COLO668 (cell line): Measurements from ENCODE around the gene FRAS1.
"Not testable (repeated sequence)": the region's sequence is repeated elsewhere in the genome, so short reads cannot be mapped to it uniquely, and the experiment has no call there.

Experiments
- DNase-seq: peaks from one replicate; lab custom pipeline; 2025; ENCODE audit not compliant: unreplicated experiment; lab: John Stamatoyannopoulos, UW

FRAS1 gene

DNA sequence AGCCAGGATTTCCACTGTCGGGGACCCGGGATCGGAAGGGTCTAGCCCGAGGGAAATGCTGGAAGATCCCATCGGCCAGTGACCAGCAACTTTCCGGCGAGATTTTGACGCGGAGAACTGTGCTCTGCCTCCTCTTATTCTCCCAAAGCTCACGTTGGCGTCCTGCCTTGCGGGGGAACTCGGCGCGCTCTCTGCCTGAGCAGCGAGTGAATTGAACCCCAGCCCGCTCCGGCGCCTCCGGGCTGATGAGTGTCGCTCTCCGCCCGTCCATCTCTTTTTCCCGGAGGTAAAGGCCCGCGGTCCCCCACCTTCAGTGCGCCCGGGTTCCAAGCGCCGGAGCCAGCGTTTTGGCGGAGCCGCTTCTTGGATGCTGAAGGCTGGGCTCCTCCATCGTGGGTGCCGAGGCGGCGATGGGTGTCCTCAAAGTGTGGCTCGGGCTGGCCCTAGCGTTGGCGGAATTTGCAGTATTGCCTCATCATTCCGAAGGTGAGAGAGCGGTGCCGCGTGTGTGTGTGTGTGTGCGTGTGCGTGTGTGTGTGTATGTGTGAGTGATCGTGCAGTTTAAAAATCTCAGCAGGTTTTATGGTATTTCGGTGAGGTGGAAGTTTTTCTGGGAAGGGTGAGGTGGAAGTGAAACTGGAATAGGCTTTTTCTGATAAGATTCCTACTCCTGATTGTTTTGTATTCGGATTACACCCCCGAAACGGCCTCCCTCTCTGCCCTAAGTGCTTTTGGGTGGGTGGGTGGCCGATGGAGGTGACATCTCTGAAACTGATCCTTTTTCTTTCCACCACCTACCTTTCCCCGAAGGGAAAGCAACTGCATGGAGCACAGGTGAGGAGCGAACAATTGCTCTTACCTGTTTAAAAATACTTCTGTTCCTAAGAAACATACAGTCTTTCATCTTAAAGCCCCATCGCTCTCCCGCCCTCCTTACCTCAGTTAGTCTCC lies 752 bp downstream of the FRAS1 start:
- DNase-seq, result peak; percentile 70

DNA sequence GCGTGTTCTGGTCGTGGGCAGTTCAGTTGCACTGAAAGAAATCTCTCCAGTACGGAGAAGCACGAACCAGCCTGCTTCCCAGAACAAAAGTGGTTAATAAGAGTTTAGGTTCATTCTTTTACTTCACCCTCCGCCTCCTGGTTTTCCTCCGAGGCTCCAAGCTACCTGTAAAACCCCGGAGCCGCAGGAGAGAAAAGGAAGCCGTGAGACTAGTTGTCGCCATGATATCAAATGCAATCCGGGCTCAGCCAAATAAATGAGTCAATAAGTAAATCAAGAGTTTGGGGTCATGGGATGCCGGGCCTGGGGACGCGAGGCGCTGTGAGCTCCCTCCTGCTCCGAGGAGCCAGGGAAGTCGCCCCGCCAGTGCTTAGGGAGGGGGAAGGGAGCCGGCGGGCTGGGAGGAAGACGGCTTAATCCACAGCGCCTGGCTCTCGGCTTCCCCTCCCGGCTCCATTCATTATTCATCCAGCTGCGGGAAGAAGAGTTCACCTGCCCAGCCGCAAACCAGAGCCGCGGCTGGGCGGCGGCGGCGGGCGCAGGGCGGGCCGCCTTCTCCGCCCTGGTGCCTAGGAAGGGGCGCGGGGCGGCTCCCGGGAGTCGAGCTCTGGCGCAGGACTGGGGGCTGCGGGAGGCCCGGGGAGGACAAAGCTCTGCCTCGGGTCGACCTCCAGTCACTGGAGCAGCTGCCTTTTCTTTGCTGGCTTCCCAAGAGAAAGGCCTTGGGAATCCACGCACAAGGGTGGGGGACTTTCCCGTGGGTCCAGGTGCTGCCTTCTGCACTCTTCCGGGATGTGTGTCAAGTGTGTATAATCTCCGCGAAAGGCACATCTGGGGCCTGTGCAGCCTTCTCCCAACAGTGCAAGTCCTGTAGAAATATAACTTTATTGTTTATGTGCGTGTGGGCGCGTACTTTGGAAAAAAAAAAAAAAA lies 1.7 kb downstream of the FRAS1 start:
- DNase-seq, result peak; percentile 71

DNA sequence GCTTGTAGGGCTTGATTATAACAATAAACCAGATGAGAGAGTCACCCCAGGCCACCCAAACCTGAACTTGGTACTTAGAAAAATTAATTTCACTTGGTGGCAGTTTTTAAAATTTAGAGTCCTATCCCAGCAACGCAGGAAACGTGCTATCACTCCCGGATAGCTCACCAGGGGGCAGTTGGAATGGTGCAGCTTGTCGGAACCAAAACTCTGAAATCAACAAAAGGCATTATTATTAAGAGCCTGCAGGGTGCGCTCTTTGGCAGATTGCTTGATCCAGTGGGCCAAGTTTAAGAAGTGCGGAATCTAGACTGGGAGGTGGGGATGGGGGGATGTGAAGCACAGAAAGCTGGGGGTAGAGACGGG lies 2.4 kb downstream of the FRAS1 start:
- peak; percentile 71 for DNase-seq

DNA sequence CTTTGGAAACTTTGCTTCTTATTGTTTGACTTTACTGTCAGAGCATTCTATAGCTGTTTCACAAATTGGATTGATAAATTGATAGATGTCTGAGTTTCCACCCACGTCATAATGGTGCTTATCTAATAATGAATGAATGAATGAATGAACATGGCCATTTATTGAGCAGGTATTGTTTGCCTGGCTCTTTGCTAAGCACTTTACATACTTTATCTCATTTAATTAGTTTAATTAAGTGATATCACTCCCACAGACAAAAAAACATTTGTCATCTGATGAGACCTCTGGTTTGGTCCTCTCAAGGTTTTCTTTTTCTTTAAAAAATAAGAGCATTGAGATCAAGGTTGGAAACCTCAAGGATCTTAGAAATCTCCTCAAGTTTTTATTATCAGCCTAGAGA lies 2.8 kb downstream of the FRAS1 start:
- DNase-seq, result no peak

DNA sequence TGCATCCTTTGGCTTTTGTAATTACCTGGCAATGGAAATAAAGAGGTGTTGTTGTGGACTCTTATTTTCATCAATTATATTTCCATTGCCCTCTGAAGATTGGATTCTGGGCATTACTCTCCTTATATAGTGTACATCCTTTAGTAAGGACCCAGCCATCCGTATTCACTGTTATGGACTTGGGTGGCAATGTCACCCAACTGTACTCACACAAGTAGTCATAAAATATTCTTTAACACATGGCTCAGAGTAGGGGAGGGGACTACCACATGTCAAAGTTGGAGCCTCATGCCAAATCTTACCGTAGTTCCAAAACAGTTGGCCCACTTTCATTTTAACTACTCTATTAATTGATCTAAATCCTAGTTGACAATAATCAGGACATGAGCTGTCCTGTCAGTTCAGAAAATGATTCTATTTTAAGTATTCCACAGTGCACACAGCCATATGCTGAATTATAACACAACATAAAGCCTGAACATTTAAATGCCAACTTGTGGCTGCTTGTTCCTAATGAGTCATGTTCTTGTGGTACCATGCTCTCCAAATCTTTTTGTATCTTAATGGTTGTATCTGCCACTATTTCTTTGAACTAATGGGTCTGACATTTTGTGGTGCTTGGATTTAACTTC lies 4.9 kb downstream of the FRAS1 start:
- DNase-seq, result no peak

DNA sequence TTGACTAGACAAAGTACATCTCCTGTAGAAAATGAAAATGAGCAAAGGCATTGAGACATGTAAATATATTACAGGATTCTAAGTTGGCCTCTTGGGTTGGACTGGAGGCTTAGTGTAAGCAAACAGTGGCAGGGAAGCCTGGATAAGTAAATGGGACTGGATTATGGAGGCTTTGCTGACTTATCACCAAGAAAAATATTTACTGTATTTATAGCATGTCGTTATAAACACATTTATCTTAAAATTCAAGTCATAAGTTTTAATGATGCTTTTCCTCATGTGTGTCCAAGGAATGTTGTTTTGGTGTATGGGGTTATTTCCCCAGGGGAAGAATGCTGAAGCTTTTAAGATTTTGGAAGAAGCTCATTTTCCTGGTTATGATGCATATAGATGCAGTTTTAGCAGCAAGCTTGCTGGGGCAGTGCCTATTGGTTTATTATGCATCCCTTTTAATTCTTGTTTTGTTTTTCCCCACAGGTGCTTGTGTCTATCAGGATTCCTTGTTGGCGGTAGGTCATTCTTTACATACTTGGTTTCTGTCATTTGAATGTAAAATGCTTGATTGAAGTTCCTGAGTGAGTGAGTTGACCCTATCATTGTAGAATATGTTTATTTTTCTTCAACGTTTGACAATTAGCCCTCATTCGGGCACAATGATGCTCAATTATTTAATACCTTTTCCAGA lies 8.5 kb downstream of the FRAS1 start:
- no peak for DNase-seq

DNA sequence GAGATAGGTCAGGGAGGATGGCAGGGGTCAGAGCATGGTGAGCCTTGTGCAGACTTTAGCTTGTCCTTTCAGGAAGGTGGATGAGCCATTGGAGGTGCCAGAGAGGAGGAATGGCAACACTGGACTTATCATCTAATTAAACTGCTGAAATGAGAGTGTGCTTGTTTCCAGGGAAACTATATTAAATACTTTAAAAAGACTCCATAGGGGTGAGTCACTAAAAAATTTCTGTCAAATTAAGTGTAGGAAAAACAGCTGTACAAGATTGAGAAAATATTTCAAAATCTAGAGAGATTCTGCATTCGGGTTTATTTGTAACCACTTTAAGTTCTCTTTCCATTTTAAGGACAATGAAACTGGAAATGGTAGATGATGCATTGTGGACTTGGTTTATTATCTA lies 11.4 kb downstream of the FRAS1 start:
- no peak for DNase-seq

DNA sequence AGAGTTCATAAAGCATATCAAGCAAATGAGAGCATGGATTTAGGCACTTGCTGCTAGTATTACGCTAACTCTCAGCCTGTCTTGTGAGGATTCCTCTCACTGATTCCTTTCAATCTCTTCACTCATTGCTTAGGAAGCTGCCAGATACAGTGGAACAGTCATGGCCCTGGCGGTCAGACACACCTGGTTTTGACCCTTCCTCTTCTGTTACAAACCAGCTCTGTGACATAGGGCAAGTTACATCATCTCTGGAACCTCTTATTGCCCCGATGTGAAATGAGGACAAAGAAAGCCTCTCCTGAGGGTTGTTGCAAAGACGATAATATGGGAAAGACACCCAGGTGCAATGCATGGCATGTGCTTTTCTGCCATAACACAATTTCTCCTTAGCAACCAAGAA lies 12.2 kb downstream of the FRAS1 start:
- DNase-seq, result no peak

DNA sequence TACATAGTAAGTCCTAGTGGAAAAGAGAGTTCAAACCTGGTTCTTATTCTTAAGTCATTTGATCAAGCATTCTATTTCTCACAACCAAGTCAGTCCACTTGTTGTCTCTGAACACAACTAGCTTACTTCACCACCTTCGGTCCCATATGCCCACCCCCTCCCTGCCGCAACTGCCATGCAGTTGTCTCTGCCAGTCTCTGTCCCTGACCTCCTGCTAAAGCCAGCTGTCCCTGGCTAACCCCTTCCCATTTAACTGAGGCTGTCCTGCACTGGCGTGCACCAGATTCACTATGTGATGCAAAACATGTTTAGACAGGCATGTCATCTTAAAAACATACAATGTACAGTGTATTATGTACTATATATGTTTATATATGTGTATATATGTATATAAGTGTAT lies 12.7 kb downstream of the FRAS1 start:
- no peak for DNase-seq

DNA sequence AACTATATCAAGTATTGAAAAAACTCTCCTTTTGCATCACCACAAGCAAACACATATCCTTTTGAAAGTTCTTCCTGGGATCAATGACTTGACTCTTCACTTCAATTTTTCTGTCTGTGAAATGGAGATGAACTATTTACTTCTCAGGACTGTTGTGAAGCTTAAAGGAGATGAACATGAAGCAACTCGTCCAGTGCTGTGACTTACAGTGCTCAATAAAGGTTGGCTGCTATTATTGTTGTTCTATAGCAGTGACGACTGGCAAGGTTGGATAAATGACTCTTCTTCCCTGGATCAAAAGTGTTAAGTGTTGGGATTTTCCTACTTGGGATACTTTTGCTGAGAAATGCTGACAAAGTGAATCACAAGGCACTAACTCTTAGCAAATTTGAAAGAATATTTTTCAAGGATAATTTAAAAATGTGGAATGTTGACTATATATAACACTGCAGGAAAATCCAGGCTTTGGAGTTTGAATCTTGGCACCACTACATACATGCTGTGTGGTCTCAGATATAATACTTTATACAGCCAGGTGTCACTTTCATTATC lies 13.7 kb downstream of the FRAS1 start:
- no peak for DNase-seq

DNA sequence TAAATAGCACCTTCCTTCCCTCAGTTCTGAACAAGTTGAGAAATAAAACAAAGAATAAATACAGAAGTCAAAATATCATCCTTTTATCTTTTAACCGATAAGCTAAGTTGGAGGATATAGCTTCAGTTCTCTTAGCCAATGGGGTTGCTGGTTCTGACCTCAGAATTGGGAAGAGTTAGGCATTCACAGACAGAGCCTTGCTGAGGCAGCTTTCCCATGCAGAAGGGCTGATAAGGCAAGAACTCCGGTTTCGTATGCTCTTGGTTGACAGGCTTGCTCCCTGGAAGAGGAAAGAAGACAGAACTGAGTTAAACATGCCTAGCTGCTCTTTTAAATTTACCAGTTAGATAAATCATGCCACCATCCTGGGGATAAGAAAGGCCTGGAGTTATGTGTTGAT lies 17.6 kb downstream of the FRAS1 start:
- no peak for DNase-seq

DNA sequence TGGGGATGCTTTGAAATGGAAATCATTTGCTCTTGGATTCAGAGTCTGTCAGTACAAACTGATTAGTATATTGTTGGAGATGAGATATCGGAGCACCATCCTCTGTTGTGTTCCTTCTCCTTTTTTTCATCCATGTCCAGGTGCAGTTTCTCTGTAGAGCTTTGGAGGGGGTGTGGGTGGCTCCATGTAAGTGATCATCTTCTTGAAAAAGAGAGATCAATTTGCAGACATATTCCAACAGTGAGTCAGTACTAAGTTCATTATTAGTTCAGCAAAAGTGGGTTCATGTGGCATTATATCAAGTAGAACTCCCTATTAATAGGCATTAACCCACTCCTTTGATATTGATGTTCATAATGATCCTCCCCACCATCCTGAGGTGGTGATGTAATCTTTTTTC lies 18.9 kb downstream of the FRAS1 start:
- no peak for DNase-seq

DNA sequence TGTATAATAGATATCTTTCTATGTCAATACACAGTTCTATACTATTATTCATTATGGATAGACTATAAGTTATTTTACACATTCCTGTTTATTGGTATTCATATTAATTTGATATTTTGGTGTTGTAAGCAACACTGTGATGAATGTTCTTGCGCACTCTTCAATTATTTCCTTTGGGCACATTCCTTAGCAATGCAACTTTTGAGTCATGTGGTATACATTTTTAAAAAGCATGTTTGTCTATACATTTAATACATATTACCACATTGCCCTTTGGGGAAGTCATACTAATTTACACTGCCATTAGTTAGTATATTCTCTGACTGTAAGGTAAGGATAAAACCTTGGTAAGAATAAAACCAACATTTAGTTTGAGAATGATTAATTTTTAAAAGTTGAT lies 21.0 kb downstream of the FRAS1 start:
- DNase-seq, result no peak

DNA sequence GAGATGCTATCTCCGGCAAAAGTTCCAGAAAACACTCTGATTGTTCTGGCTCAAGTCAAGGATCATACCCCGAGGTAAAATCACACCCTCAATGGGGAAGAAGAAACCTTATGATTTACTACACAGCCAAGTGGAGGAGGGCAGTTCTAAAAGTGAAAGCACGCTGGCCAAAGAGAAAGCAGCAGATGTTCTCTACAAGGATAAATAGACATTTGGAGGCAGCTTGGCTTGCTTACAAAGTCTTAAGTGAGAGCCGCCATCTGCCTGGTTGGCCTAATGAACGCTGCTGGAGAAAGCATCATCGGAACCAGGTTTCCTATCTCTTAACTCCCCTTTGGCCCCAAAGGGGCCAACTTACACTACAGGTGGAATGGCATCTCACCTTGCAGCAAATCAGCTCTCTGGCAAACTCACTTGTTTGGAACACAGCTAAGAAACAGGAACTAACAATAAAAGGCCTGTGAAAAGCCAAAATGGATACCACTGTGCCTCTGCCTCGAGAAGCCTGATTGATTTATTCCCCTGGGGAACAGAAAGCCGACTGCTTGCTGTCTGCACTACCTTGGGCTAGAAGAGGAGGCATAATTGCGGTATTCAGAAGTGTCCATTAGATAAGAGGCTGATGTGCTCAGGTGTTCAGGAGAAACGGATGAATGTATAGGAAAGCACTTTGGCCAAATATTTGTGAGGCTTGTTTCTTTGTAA lies 22.8 kb downstream of the FRAS1 start:
- no peak for DNase-seq

DNA sequence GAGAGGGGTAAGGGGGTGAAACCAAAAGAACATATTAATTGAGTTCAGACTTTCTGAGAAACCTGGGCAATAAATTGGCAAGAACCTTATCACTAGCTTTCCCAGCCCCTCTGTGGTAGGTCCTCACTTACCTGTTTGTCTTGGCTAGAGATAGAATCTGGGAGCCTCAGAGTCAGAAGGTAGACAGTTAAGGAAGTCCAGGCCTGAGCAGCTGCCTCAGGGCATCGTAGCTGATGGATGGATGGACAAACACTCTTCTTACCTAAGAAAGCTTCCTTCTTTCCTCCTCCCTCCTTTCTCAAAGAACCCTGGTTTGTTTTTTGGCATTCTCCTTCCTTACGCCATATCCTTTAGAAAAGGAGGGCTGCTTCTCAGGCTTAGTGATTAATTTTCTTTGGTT lies 24.4 kb downstream of the FRAS1 start:
- DNase-seq, result no peak

DNA sequence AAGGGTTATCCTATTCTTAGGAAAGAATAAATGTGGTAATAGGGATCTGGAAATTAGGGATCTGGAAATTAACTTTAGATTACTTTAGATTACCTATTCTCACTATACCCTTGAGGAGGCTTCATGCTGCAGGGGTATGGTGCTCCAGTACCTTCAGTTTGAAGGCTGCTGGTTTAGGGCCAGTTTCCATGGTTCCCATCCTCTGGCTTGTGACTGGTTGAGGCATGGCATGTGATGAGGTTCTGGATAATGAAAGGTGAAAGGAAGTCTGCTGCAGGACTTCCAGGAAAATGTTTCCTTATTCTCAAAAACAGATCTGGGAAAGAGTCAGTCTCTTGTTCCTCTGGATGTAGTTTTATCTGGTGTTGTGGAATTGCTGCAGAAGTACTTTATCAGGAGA lies 25.9 kb downstream of the FRAS1 start:
- no peak for DNase-seq

DNA sequence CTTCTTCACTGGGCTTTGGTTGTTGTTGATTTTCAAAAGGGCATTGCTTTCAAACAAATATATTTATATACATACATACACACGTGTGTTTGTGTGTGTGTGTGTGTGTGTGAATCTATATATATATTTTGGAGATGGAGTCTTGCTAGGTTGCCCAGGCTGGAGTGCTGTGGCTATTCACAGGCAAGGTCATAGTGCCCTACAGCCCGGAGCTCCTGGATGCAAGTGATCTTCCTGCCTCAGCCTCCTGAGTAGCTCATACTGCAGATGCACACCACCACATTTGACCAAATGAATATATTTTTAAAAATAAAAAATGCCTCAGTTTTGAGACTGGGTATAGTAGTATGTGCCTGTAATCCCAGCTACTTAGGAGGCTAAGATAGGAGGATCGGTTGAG lies 34.4 kb downstream of the FRAS1 start:
- no peak for DNase-seq

DNA sequence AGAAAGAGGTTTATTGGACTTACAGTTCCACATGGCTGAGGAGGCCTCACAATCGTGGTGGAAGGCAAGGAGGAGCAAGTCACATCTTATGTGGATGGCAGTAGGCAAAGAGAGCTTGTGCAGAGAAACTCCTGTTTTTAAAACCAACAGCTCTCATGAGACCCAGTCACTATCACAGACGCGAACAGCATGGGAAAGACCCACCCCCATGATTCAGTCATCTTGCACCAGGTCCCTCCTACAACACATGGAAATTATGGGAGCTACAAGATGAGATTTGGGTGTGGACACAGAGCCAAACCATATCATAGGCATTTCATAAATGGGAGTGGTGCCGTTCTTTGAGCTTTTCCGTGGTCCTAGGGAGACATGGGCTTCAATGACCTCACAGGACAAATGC lies 35.2 kb downstream of the FRAS1 start:
- not testable (repeated sequence) for DNase-seq

DNA sequence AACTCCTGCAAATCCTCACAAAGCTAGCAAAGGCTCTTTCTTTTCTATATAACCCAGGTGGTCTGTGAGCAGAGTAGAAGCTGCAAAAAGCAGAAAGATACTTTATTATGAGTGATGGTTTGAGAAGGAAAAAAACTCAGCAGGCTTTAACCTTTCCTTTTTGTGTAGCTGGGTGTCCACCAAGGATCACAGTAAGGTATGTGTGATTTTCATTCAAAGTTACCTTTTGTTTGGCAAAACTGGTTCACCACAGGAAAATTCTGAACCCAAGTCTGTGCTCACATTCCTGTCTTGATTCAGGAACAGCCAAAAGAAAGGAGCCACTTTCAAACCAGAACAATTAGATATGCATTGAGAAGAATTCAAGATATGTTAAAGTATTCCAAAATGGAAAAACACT lies 35.7 kb downstream of the FRAS1 start:
- no peak for DNase-seq

DNA sequence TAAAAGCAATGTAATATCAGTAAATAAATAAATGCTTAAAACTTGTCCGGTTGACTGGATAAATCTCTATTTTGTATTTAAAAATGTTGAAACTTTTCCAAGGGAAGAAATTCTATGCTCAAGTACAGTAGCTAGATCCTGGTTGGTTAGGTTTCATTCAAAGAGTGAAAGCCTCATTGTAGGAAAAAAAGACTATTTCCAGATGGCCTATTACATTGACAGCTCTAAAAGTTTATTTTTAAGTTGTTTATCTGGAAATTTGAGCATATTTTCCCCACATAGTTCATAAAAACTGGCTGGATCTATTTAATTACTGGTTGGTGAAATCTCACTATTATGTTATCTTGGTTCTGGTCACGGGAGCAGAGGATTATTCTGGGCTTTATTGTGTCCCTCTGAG lies 38.0 kb downstream of the FRAS1 start:
- no peak for DNase-seq
